Activated naive CD8-positive, alpha-beta T cell treated with anti-CD3 and anti-CD28 coated beads, Interleukin-2, amount 50 U/mL, for 16 hours (primary cell): Measurements from ENCODE around the gene ENOX2.
"Not testable (repeated sequence)": the region's sequence is repeated elsewhere in the genome, so short reads cannot be mapped to it uniquely, and the experiment has no call there.

Experiments
- DNase-seq: peaks from one replicate; pipeline ENCODE4 v3.0.0-alpha.2; 2020; ENCODE audit warnings: low read depth, low spot score

Gene ENOX2, protein sequence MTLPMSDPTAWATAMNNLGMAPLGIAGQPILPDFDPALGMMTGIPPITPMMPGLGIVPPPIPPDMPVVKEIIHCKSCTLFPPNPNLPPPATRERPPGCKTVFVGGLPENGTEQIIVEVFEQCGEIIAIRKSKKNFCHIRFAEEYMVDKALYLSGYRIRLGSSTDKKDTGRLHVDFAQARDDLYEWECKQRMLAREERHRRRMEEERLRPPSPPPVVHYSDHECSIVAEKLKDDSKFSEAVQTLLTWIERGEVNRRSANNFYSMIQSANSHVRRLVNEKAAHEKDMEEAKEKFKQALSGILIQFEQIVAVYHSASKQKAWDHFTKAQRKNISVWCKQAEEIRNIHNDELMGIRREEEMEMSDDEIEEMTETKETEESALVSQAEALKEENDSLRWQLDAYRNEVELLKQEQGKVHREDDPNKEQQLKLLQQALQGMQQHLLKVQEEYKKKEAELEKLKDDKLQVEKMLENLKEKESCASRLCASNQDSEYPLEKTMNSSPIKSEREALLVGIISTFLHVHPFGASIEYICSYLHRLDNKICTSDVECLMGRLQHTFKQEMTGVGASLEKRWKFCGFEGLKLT

DNA sequence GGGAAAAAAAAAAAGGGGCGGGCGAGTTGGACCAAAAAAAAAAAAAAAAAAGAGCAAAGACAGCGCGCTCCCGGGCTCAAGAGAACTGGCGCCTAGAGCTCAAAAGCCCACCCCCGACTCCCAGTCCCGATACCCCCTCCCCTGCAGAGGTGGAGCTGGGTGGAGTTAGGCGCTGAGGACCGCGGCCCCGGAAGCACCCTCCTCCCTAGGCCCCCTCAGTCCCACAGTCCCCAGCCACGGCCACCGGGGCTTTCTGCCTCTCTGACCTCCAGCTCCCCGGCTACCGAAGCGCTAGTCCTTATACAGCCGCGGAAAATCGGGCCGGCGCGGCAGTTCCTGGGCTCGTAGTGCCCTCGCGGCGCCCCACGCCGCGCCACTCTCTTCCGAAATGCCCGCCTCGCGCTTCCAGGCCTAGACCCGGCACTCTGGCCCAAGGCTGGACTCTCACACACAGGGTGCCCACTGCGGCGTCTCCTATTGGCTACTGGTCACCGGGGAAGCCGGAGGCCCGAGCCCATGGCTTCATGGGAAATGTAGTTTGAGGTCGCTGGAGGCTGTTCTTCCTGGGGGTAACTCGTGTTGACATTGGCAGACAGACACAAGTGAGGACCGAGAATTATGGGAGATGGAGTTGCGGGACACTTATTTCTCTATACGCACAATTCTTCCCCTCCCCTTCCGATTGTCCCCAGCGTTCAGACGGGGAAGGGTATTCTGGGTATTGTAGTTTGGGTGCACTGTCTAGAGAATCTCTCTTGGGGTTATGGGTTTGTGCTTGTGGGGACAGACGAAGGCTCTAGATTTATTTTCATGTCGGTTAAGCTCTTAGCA is at the start of gene ENOX2:
TSS of gene ENOX2 (minus strand) at position 427 of the 831 bp plus-strand sequence. CDS start 199,993 bp downstream, outside the sequence.
- peak; percentile 44 for DNase-seq

DNA sequence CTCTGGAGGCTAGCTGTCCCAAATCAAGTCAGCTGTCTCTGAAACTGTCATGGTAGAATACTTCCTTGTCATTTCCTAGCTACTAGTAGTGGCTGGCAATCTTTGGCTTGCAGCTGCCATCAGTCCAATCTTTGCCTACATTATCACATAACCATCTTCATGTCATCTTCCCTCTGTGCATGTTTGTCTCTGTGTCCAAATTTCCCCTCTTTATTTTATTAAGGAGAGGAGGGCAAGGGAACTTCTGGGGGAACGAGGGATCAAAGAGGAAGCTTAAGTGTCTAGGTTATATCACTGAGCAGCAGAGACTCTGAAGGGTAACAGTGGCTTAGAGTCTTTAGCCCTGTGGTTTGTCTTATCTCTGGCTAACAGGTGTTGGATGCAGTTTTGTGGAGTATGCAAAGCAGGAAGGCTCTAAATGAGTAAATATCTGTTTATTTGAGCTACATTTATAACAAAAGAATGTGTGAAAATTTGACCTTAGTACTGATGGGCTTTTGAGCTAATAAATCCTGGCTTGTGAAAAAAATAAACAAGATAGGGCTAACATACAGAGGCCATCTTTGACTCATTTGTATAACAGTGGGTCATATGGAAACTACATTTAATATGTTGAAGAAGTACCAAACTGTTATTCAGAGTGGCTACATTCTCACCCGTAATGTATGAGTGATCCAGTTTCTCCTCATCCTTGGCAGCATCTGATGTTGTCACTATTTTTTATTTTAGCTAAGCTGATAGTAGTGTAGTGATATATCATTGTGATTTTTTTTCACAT is 49.4 kb upstream of the ENOX2 start:
- DNase-seq: no peak

DNA sequence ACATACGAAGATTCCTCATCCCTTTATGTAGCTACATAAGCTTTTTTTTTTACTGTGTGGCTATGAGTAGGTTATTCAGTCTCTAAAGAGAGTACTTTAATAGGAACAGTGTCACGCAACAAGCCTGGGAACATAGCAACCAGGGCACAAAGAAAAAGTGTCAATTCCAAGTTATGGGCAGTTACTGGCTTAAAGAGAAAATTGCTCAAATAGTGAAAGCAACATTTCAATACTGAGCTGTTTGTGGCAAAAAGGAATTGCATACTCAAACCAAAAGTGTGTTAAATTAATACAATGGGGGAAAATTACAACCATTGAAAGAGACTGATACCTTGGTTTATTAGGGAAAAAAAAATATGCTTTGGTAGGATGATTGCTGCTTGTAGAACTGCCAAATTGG is 41.2 kb upstream of the ENOX2 start:
- DNase-seq: no peak

DNA sequence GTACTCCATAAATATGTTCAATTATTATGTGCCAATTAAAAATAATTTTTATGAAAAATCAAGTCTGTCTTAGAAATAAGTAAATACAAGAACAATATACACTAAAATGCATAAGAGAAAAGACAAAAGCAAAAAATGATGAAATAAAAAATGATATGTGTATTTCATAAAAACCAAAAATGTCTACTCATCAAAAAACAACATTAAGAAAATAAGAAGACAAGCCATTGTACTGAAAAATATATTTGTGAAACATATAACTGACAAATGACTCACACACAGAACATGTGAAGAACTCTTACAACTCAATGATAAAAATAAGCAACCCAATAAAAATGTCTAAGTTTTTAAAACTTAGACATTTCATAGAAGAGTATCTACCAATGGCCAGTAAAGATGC is 34.1 kb upstream of the ENOX2 start:
- no peak for DNase-seq

DNA sequence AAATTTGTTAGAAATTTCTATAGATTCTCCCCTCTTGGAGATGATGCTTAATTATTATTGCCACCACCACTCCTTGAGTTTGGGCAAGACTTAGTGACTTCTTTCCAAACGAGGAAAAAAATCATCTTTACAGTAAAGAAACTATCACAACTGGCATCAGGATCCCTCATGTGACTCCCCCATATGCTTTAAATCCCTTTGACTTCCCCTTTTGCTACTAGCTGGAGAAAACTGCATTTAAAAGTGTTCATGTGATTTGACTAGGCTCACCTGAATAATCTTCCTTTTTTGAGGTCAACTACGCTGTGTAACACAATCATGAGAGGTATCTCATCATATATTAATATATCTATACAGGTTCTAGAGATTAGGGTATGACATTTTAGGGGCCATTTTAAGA is 30.3 kb upstream of the ENOX2 start:
- no peak for DNase-seq

DNA sequence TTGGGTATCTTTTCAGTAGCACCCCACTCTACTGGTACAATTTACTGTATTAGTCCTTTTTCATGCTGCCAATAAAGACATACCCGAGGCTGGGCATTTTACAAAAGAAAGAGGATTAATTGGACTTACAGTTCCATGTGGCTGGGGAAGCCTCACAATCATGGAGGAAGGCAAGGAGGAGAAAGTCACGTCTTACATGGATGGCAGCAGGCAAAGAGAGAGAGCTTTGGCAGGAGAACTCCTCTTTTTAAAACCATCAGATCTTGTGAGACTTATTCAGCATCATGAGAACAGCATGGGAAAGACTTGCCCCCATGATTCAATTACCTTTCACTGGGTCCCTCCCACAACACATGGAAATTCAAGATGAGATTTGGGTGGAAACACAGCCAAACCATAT is 17.4 kb upstream of the ENOX2 start:
- not testable (repeated sequence) for DNase-seq

DNA sequence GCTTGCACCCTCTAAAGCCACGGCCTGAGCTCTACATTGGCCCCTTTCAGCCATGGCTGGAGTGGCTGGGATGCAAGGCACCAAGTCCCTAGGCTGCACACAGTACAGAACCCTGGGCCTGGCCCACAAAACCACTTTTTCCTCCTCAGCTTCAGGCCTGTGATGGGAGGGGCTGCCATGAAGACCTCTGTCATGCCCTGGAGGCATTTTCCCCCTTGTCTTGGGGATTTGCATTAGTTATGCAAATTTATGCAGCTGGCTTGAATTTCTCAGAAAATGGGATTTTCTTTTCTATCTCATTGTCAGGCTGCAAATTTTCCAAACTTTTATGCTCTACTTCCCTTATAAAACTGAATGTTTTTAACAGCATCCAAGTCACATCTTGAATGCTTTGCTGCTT is 16.7 kb upstream of the ENOX2 start:
- not testable (repeated sequence) for DNase-seq

DNA sequence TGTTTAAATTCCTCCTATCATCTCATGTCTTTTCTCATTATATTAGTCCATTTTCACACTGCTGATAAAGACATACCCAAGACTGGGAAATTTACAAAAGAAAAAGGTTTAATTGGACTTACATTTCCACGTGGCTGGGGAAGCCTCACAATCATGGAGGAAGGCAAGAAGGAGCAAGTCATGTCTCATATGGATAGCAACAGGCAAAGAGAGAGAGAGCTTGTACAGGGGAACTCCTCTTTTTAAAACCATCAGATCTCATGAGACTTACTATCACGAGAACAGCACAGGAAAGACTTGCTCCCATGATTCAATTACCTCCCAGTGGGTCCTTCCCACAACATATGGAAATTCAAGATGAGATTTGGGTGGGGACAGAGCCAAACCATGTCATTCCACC is 15.5 kb upstream of the ENOX2 start:
- DNase-seq: not testable (repeated sequence)

DNA sequence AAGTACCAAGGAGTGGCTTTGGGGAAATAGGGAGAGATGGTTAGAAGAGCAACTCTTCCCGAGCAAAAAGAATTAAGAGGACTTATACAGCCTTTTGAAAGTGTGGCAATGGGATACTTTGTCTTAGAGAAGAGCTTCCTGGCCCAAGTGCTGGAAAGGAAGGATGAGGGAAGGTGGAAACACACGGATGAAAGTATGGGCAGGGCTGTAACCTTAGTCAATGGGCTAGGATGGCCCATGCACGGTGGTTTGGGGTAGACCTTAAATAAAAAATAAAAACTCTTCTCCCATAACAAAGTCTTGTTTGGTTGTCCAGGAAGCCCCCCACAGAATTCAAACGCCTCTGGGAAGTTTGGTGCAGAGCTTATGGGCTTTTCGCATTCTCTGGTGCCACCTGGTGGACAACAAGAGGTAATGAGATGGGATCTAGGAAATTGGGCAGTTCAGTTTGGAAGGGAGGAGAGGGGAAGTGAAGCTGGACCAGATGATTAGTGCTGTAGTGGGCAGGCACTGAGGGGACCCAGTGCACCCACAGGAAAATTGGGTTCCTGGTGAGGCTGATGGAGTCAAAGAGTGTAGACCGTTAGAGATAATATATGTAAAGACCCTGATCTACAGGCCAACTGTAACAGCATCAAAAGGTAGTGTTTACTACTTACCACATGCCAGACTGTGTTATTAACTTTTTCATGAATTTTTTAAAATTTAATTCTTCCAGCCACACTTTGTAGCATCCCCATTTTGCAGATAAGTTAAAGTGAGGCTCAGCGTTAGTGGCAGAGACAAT is 13.8 kb upstream of the ENOX2 start:
- no peak for DNase-seq

DNA sequence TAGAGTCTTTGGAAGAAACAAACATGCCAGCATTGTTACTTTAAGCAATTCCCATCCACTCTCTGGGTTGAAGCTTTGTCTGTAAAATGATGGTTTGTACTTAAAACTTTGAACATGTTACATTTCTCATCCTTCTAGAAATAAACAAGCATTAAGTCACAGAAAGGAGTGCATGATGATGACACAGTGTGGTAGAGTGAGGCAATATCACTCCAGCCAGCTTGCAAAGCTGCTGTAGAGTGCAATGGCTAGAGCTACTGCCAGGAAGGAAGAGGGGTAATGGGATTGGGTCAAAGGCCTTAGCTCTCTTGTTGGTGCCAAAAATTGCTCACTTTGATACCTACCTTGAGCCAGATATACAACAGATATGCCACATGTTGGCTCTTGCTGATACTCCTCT is 12.3 kb upstream of the ENOX2 start:
- DNase-seq: no peak

DNA sequence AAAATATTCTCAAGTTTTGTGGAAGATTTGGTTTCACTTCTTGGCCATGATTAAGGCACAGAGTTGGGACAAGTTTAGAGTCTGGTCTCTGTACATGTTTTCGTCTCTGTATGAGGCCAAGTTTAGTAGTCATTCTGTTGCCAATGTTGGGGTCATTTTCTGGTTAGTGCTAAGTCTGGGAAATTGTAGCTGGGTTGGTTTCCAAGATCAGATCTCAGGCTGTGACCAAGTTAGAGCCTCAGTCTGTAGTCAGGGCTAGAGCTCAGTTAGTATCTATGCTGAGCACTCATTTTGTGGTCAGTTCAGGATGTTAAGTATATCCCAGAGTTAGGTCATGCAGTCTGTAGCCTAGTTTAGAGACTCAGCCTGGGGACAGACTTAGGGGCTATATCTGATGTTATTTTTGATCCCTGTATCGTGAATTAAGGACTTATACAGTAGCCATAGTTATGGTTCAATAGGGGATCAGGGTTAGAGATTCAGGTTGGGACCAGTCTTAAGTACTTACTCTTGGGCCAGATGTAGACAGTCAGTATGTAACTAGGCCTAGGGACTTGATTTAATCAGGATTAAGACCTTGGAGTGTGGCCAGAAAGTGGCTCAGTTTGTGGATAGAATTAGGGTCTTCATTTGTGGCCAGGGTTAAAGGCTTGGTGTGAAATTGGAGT is 6.6 kb upstream of the ENOX2 start:
- no peak for DNase-seq

DNA sequence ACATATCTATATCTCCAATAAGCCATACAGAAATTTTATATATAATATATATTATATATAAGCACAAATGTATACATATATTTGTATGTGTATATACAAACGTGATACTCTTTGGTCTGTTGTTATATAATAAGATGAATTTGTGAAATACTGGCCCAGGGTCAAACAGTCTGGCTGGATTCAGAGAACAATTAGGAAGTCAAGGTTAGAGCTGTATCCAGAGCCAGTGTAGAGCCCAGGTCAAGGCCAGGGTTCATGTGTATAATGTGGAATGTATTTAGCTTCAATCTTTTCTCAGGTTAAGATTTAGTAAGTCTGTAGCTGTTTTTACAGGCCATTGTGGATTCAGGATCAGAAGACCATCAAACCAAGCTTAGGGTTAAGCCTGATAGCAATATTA is 3.8 kb upstream of the ENOX2 start:
- DNase-seq: no peak

DNA sequence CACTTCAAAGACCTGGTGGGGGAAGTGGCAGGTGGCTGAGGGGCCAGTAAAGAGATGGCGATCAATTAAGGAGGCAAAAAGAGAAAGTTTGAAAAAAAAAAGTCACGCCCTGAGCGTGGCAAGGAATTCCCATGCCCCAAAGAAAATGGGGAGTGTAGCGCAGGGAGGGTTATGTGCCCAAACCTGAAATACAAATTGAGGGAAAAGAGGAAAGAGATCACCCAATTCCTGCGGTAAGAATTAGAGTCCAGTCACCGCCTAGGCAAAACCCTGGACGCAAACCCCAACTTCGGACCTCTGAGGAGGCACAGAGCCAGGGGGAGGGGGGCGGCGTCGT is 595 bp downstream of the ENOX2 start:
- DNase-seq: no peak

DNA sequence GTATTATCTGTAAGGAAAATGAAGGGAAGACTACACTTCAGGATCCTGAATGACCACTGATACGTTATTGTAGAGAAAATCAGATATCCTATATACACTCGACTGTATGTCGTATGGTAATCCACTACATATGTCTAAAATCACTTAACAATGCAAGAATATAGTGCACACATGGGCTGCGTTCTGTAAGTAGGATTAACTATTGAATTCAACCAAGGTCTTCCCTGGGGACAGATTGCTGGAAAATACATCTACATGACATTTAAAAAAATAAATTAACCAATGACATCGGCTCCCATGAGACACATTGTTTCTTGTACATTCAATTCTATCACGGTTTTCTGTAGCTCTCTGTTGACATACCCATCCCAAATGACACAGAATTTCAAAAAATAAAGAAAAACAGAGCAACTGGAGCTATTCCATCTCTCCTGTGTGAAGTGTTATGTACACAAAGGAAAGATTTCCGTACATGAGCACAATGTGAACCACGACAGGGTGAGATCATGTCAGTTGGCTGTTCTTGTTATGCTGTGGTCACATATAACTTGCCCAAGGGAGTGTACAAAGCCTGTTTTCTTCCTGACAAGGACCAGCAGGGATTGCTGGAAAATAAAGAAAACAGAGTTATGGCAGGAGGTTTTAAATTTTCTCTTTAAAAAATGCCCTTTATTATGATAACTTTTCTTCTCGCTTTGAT is 6.1 kb downstream of the ENOX2 start:
- no peak for DNase-seq

DNA sequence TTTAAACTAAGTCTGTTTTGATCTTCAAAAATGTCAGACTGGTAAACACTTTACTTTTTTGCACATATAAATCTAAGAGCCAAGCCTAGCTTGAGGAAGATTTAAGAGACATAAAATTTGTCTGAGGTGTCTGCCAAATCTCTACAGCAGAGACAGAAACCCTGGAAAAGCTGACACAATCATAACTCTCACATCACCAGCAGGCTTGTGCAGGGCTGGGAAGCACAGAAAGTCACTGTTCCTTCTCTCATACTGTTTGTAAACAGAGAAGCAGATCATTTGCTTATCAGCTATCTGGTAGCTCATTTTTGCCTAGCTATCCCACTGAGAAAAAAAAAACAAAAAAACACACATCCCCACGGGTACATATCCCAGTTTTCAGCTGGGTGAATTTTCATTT is 7.0 kb downstream of the ENOX2 start:
- DNase-seq: no peak

DNA sequence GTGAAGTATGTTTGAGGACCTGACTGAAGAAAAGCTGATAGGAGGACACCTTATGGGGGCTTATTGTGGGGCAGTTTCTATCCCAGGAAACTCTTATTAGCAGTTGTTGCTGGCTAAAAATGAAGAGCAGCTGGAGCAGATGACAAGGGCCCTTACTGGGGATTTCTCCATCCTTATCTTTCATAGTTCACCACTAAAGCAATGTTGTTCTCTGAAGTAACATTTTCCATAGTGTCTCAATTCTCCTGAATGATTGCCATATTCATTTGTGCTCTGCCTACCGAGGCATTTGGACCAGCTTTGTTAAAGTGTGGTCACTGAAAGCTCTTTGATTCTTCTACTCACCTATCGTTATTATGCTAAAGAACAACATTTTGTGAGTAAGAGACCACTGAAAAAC is 7.7 kb downstream of the ENOX2 start:
- DNase-seq: no peak

DNA sequence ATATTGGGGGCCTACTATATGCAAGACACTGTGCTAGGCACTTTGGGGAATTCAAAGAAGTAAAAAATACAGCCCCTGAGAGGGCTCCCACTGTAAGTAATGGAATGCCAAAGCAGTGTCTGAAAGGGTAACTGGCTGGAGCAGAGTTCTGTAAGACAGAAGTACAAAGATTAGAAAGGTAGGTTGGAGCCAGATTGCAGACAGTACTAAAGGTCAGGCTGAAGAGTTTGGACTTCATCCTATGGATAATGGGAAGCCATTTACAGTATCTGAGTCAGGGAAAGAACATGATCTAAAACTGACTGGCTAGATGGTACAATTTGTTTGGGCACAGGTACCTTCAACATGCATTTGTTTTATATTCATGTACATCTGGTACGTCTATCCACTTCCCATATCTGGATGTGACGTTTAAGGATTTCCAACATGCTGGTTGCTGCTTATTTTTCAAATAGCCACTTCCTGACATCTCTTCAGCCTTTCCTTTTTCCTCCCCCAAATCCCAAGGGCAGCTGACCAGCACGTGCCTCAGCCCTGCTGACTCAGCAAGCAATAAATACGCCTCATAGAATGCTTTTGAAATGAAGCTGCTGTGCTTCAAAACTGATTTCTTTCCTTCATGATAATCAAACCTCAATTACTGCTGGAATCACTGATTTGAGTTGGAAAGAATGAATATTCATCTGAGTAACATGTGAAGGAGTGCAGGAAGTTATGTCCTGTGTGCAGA is 9.5 kb downstream of the ENOX2 start:
- no peak for DNase-seq

DNA sequence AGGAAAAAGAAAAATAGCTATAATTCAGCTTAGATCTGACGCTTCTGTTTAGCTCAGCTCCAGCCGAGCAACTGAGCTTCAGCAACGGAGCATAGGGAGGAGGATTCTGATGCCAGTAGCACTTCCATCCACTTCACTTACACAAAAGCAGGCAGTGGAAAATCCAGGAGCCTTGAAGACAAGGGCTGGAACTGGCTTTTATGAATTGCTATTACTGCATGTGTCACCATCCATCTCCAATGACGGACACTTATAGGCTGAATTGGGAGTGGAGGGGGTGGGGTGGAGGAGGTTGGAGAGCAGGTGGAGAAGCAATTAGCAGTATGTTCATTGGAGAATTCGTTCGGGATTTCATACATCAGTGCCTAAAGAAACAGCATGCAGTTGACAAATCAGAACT is 15.6 kb downstream of the ENOX2 start:
- DNase-seq: no peak

DNA sequence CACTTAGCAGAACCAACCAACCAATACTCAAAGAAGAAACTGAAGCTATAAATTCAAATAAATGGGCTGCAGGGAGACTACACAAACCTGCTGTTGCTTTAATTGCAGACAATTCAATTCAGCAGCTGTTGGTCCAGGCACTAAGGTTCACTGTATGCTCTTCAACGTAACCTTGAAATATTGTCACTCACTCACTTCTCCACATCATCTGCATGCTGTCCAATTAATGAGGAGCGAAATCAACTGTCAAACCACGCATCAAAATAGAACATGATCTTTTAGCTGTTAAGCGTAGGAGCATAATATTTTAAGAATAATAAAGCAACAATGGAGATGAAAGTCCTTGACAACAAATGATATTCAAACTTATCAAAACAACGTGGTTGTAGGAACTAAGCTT is 17.0 kb downstream of the ENOX2 start:
- no peak for DNase-seq
